IPS DF 6.9 (cell line): ENCODE measurements around the gene FAF1.

Source experiments
- DNase-seq: peaks from one replicate; pipeline ENCODE4 v3.0.0-alpha.2; 2013; ENCODE audit warnings: low read depth, low spot score
- H3K27ac ChIP-seq: one replicate; pipeline ENCODE4 v1.5.1; 2013; ENCODE audit warnings: low read length, control low read depth
- H3K27me3 ChIP-seq: 2 replicates; pipeline ENCODE4 v1.6.1; 2013; ENCODE audit warnings: mild to moderate bottlenecking, low read length; ENCODE audit not compliant: control insufficient read depth, insufficient read depth
- H3K36me3 ChIP-seq: 2 replicates; pipeline ENCODE4 v1.6.1; 2013; ENCODE audit warnings: low read length; ENCODE audit not compliant: control insufficient read depth, insufficient read depth
- H3K4me1 ChIP-seq: 2 replicates; pipeline ENCODE4 v1.6.1; 2013; ENCODE audit warnings: low read length; ENCODE audit not compliant: control insufficient read depth, insufficient read depth
- H3K4me3 ChIP-seq: 2 replicates; pipeline ENCODE4 v1.5.1; 2013; ENCODE audit warnings: mild to moderate bottlenecking, low read length
- H3K9me3 ChIP-seq: 2 replicates; pipeline ENCODE4 v1.6.1; 2013; ENCODE audit warnings: low read length, inconsistent platforms; ENCODE audit not compliant: control insufficient read depth, insufficient read depth
- WGBS: extraction: QIAGEN DNeasy Blood & Tissue Kit; methylation state at CpG from one replicate; pipeline ENCODE4 v1.1.7; 2013; ENCODE audit warnings: mixed read lengths, missing lambda C conversion rate; ENCODE audit not compliant: insufficient read length, insufficient coverage; 5-methylcytosine and 5-hydroxymethylcytosine counted together

The FAF1 gene

DNA sequence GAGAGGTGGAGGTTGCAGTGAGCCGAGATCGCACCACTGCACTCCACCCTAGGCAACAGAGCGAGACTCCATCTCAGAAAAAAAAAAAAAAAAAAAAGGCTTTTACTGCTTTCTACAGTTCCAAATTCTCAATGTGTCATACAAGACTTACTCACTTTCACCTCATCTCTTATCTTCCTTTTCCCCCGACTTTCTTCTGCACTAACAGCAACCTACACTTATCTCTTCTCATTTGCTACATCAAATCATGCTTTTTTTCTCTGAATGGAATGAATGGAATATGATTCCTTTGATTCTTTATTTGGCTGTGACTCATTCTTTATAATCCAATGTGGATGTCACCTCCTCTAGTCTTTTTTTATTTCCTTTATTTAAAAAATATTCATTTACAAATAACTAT lies 368.5 kb downstream of the FAF1 start:
- no peaks in the 10 kb centered on the region for H3K4me1 ChIP-seq
- no peaks in the 10 kb centered on the region for H3K27me3 ChIP-seq
- H3K27ac ChIP-seq: no peak overlapping the region
- H3K36me3 ChIP-seq: no peaks in the 10 kb centered on the region
- WGBS: 100% methylated on average over 1 of the region's 4 CpGs
- DNase-seq: no peak
- H3K4me3 ChIP-seq: no peak overlapping the region
- no peaks in the 10 kb centered on the region for H3K9me3 ChIP-seq

DNA sequence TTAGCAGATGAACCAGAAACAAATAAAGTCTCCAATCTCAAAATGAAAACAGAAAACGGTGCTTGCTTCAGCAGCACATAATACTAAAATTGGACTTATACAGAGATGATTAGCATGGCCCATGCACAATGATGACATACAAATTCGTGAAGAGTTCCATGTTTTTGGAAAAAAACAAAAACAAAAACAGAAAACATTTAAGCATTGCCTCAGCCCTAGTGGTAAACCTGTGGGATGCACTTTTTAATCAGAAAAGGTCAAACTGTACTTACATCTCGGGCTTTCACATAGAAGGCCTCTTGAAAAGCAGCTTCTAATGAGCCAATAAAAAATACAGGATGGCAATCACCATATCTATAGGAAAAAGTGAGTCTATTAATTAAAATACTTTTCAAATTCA lies 377.7 kb downstream of the FAF1 start:
- no peak overlapping the region for H3K4me3 ChIP-seq
- no peaks in the 10 kb centered on the region for H3K4me1 ChIP-seq
- no peaks in the 10 kb centered on the region for H3K36me3 ChIP-seq
- no peaks in the 10 kb centered on the region for H3K27me3 ChIP-seq
- DNase-seq: no peak
- no peaks in the 10 kb centered on the region for H3K9me3 ChIP-seq
- no peak overlapping the region for H3K27ac ChIP-seq
- no CpG with 5 or more reads among the region's 3 CpGs for WGBS

- Histone ChIP-seq H3K9me3 (no peaks in the 10 kb centered on the region), H3K27ac (no peak overlapping the region), H3K36me3 (no peaks in the 10 kb centered on the region), H3K4me1 (no peaks in the 10 kb centered on the region), H3K4me3 (no peak overlapping the region), H3K27me3 (no peaks in the 10 kb centered on the region)
- no CpG with 5 or more reads among the region's 7 CpGs for WGBS
- no peak for DNase-seq
Measured at GRCh38 chr1:50570066-50570468, 390.0 kb downstream of the FAF1 start.

DNA sequence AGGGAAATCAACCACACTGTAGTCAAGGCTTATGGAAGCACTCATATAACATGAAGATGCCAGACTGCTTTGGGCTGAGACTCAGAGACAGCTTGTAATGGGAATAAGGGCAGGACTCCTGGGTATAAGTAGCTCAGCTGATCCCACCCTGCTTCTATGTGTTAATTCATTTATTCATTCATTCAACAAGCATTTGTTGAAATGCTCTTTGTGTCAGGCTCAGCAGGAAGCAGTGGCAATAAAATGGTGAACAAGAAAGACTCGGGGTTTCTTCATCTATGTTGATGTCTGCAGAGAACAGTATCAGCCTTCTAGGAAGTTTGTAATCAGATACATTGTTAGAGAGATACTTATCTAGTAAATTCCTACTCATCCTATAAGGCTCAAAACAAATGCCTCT lies 391.3 kb downstream of the FAF1 start:
- no CpG with 5 or more reads among the region's 1 CpG for WGBS
- H3K27ac ChIP-seq: no peak overlapping the region

GRCh38 chr1:50566405-50566804 lies 393.7 kb downstream of the FAF1 start:
- H3K36me3 ChIP-seq: no peaks in the 10 kb centered on the region
- H3K4me3 ChIP-seq: no peak overlapping the region
- no peak overlapping the region for H3K27ac ChIP-seq
- DNase-seq: no peak
- H3K9me3 ChIP-seq: no peaks in the 10 kb centered on the region
- no peaks in the 10 kb centered on the region for H3K4me1 ChIP-seq
- no peaks in the 10 kb centered on the region for H3K27me3 ChIP-seq
- no CpG with 5 or more reads among the region's 2 CpGs for WGBS

More for the DNA sequence above, 391.3 kb downstream of the FAF1 start:
- Histone ChIP-seq H3K27me3 (no peaks in the 10 kb centered on the region), H3K4me3 (no peak overlapping the region), H3K4me1 (no peaks in the 10 kb centered on the region), H3K36me3 (no peaks in the 10 kb centered on the region), H3K9me3 (no peaks in the 10 kb centered on the region)
- no peak for DNase-seq

DNA sequence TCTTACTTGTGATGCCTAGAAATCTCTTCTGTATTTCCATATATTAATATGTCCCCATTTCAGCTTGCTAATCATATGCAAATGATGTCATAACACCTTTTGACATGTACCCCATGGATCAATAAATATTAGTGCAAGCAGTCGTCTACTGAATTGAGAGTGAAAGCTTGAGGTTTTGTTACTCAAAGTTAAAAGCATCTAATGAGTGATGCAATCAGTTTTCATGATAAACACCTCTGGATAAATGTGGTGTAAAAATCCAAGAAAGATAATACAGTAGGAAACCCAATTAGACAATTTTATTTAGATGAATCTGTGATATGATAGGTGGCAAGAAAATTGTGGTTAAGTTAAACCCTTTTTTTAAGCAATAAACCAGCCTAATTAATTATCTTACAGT lies 395.6 kb downstream of the FAF1 start:
- Histone ChIP-seq H3K4me3 (no peak overlapping the region), H3K36me3 (no peaks in the 10 kb centered on the region), H3K4me1 (no peaks in the 10 kb centered on the region), H3K27me3 (no peaks in the 10 kb centered on the region), H3K9me3 (no peaks in the 10 kb centered on the region), H3K27ac (no peak overlapping the region)
- no peak for DNase-seq
- no CpG with 5 or more reads among the region's 1 CpG for WGBS

DNA sequence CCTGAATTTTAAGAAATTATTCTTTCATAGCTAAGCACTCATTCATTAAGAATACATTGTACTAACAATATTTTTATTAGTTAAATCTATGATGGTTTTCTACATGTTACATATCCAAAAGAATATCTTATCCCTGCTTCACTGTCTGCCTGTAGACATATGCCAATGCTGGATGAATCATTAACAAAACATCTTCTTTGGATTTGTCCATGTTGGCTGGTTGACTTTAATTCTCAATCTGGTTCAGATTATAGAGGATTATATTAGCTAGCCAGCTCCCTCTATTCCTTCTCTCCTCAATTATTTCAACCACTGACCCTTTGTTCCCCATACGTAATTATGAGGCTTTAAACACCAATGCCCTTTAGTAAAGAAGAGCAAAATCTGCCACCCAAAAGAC lies 398.0 kb downstream of the FAF1 start:
- H3K4me1 ChIP-seq: no peaks in the 10 kb centered on the region
- no peaks in the 10 kb centered on the region for H3K36me3 ChIP-seq
- H3K27ac ChIP-seq: no peak overlapping the region
- H3K4me3 ChIP-seq: no peak overlapping the region
- DNase-seq: no peak
- no CpG with 5 or more reads among the region's 1 CpG for WGBS
- no peaks in the 10 kb centered on the region for H3K9me3 ChIP-seq
- no peaks in the 10 kb centered on the region for H3K27me3 ChIP-seq

DNA sequence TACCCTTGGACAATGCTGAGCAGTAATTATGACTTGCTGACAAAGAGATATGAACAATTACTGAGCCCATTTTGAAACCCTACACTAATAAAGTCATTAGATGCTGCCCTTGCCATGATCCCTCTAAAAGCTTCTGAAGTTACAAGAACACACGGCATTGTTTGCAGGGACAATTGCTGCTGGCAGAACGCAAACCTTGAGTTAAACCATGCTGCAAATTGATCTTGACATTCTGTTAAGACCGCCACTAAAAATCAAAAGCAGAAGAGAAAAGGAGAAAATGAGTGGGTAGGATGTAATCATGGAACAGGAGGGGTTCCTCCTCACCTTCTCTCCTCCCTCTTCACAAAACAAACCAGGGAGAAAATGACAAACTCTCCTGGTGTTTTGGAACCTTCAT lies 400.6 kb downstream of the FAF1 start:
- no peak overlapping the region for H3K27ac ChIP-seq
- no peaks in the 10 kb centered on the region for H3K36me3 ChIP-seq
- no peak for DNase-seq
- H3K4me3 ChIP-seq: no peak overlapping the region
- no peaks in the 10 kb centered on the region for H3K27me3 ChIP-seq
- WGBS: no CpG with 5 or more reads among the region's 3 CpGs
- H3K4me1 ChIP-seq: no peaks in the 10 kb centered on the region
- H3K9me3 ChIP-seq: no peaks in the 10 kb centered on the region

DNA sequence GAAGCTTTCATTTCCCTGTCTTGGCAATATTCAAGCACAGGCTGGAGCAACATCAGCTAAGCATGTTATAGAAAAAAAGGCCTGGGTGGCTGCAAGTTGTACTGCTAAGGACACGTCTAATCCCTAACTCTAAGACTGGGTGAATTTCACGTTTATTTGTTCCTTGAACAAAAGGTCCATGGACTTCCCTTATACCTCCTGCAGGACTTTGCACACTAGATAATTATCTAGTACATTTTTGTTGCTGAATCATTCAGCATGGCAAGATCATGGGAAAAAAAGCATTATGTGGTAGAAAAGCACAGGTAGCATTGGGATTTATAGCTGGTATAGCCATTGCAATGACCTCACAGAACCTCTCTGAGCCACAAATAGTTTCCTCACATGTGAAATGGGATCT lies 406.1 kb downstream of the FAF1 start:
- DNase-seq: no peak
- WGBS: no CpG with 5 or more reads among the region's 2 CpGs

DNA sequence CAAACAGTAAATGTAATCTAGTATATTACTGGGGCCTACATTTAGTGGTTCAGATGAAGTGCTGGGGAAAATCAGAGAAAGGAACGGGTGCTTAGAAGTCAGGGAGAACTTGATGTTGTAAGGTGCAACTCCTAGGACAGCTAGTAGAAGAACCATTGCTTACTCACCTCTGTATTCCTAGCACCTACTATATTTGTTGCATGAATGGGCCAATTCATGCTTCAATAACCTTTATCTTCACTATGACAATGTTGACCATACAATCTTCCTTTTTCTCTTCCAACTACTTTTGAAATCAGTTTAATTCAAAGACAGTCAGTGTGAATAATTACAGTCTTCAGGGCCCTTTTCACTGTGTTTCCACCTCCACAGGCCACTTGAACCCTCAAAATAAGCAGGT lies 411.8 kb downstream of the FAF1 start:
- no peaks in the 10 kb centered on the region for H3K9me3 ChIP-seq
- WGBS: no CpG with 5 or more reads among the region's 1 CpG
- H3K4me3 ChIP-seq: no peak overlapping the region
- no peaks in the 10 kb centered on the region for H3K4me1 ChIP-seq
- no peaks in the 10 kb centered on the region for H3K36me3 ChIP-seq
- H3K27ac ChIP-seq: no peak overlapping the region
- no peak for DNase-seq
- no peaks in the 10 kb centered on the region for H3K27me3 ChIP-seq

More for the DNA sequence above, 406.1 kb downstream of the FAF1 start:
- H3K9me3 ChIP-seq: no peaks in the 10 kb centered on the region
- no peaks in the 10 kb centered on the region for H3K4me1 ChIP-seq
- no peaks in the 10 kb centered on the region for H3K27me3 ChIP-seq
- no peak overlapping the region for H3K27ac ChIP-seq
- H3K36me3 ChIP-seq: no peaks in the 10 kb centered on the region
- no peak overlapping the region for H3K4me3 ChIP-seq

GRCh38 chr1:50542362-50542761 lies 417.7 kb downstream of the FAF1 start:
- no peaks in the 10 kb centered on the region for H3K36me3 ChIP-seq
- no peaks in the 10 kb centered on the region for H3K27me3 ChIP-seq
- H3K27ac ChIP-seq: no peak overlapping the region
- no peak overlapping the region for H3K4me3 ChIP-seq
- DNase-seq: no peak
- H3K9me3 ChIP-seq: no peaks in the 10 kb centered on the region
- no peaks in the 10 kb centered on the region for H3K4me1 ChIP-seq
